HG03432 (cell line): ENCODE results near the gene BID.

Source experiments
- ATAC-seq: cut with Tn5 transposase; IDR thresholded peaks from one replicate; pipeline ENCODE4 v1.9.1; 2021; ENCODE audit warnings: mild to moderate bottlenecking, moderate library complexity; ENCODE audit not compliant: unreplicated experiment

The BID gene

GRCh38 chr22:17784776-17785175 lies 10.5 kb upstream of the BID start:
- ATAC-seq, result no peak

GRCh38 chr22:17783773-17784480 lies 9.7 kb upstream of the BID start:
- ATAC-seq, result no peak

GRCh38 chr22:17783312-17783711 lies 9.0 kb upstream of the BID start:
- ATAC-seq, result no peak

GRCh38 chr22:17782621-17783020 lies 8.4 kb upstream of the BID start:
- no peak for ATAC-seq

GRCh38 chr22:17782158-17782557 lies 7.9 kb upstream of the BID start:
- ATAC-seq, result no peak

- ATAC-seq, result peak; percentile 53
Measured at GRCh38 chr22:17781319-17782031, 7.2 kb upstream of the BID start.

GRCh38 chr22:17780741-17781318 lies 6.6 kb upstream of the BID start:
- ATAC-seq, result no peak

GRCh38 chr22:17780116-17780740 lies 6.0 kb upstream of the BID start:
- no peak for ATAC-seq

- ATAC-seq, result peak; percentile 40
Measured at GRCh38 chr22:17779286-17780115, 5.2 kb upstream of the BID start.

GRCh38 chr22:17778412-17778976 lies 4.2 kb upstream of the BID start:
- ATAC-seq, result no peak

GRCh38 chr22:17777717-17778044 lies 3.4 kb upstream of the BID start:
- no peak for ATAC-seq

- ATAC-seq, result peak; percentile 23
Measured at GRCh38 chr22:17777005-17777716, 2.9 kb upstream of the BID start.

GRCh38 chr22:17775781-17776465 lies 1.7 kb upstream of the BID start:
- no peak for ATAC-seq

GRCh38 chr22:17774926-17775685 lies 837 bp upstream of the BID start:
- no peak for ATAC-seq

GRCh38 chr22:17773606-17774205 lies 563 bp downstream of the BID start:
- peak; percentile 36 for ATAC-seq

- ATAC-seq, result no peak
Measured at GRCh38 chr22:17772958-17773605, 1.2 kb downstream of the BID start.

- no peak for ATAC-seq
Measured at GRCh38 chr22:17772249-17772957, 1.9 kb downstream of the BID start.
